ENCODE results near the gene SLC6A6.

The SLC6A6 gene

GRCh38 chr3:14448063-14448462 lies 45.7 kb downstream of the SLC6A6 start:
- TF ChIP-seq POU2F2 (IDR thresholded peaks at IDR 0.05; ENCODE audit: low read depth, low read length) (no peak), POLR2AphosphoS5 (IDR thresholded peaks at IDR 0.05; ENCODE audit: low read depth, low read length) (no peak), POLR2A (IDR thresholded peaks at IDR 0.05; ENCODE audit: low read depth, low read length) (no peak), TAF1 (IDR thresholded peaks at IDR 0.05; ENCODE audit: low read depth, low read length) (no peak), SPI1 (IDR thresholded peaks at IDR 0.05; ENCODE audit: low read depth, low read length) (no peak), PAX5 (IDR thresholded peaks at IDR 0.05; ENCODE audit: insufficient read depth, low read length, severe bottlenecking) (no peak)

GRCh38 chr3:14448756-14449727 lies 46.6 kb downstream of the SLC6A6 start:
- TF ChIP-seq POU2F2 (IDR thresholded peaks at IDR 0.05; ENCODE audit: low read depth, low read length) (no peak), POLR2AphosphoS5 (IDR thresholded peaks at IDR 0.05; ENCODE audit: low read depth, low read length) (no peak), POLR2A (IDR thresholded peaks at IDR 0.05; ENCODE audit: low read depth, low read length) (no peak), SPI1 (IDR thresholded peaks at IDR 0.05; ENCODE audit: low read depth, low read length) (no peak)
- no peak for DNase-seq (ENCODE audit: insufficient read length, low spot score)
- FAIRE-seq, result no peak

More at GRCh38 chr3:14448063-14448462, 45.7 kb downstream of the SLC6A6 start:
- FAIRE-seq, result no peak
- DNase-seq (ENCODE audit: insufficient read length, low spot score), result no peak

DNA sequence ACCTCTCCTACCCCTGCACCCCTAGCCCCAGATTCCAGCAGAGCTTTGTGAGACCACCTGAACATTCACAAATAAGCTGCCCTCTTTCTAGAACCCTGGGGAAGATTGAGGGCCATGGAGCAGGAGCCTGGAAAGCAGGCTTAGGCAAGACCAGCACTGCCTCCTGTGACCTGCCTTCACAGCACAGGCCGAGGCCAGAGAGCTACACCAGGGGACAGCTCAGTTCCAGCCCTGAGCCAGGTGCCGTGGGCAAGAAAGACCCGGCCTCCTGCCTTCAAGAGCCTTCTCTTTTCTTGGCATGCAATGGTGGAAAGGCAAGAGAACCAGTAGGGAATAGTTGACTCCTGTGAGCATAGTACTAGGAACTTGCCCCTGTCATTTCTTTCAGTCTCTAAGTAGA lies 48.1 kb downstream of the SLC6A6 start:
- TF ChIP-seq POU2F2 (IDR thresholded peaks at IDR 0.05; ENCODE audit: low read depth, low read length) (no peak), POLR2A (IDR thresholded peaks at IDR 0.05; ENCODE audit: low read depth, low read length) (no peak), PAX5 (IDR thresholded peaks at IDR 0.05; ENCODE audit: insufficient read depth, low read length, severe bottlenecking) (no peak), TAF1 (IDR thresholded peaks at IDR 0.05; ENCODE audit: low read depth, low read length) (no peak), POLR2AphosphoS5 (IDR thresholded peaks at IDR 0.05; ENCODE audit: low read depth, low read length) (no peak), SPI1 (IDR thresholded peaks at IDR 0.05; ENCODE audit: low read depth, low read length) (no peak)
- DNase-seq (ENCODE audit: insufficient read length, low spot score), result no peak
- no peak for FAIRE-seq

GRCh38 chr3:14450922-14451606 lies 48.7 kb downstream of the SLC6A6 start:
- FAIRE-seq (no peak), DNase-seq (ENCODE audit: insufficient read length, low spot score) (no peak)
- TF ChIP-seq POLR2A (IDR thresholded peaks at IDR 0.05; ENCODE audit: low read depth, low read length) (no peak), SPI1 (IDR thresholded peaks at IDR 0.05; ENCODE audit: low read depth, low read length) (no peak), PAX5 (IDR thresholded peaks at IDR 0.05; ENCODE audit: insufficient read depth, low read length, severe bottlenecking) (no peak), POU2F2 (IDR thresholded peaks at IDR 0.05; ENCODE audit: low read depth, low read length) (no peak), POLR2AphosphoS5 (IDR thresholded peaks at IDR 0.05; ENCODE audit: low read depth, low read length) (no peak), TAF1 (IDR thresholded peaks at IDR 0.05; ENCODE audit: low read depth, low read length) (no peak)

- no peak for TF ChIP-seq PAX5 (IDR thresholded peaks at IDR 0.05; ENCODE audit: insufficient read depth, low read length, severe bottlenecking)
- TF ChIP-seq POLR2A (IDR thresholded peaks at IDR 0.05; ENCODE audit: low read depth, low read length), result no peak
- no peak for TF ChIP-seq POU2F2 (IDR thresholded peaks at IDR 0.05; ENCODE audit: low read depth, low read length)
- no peak for TF ChIP-seq POLR2AphosphoS5 (IDR thresholded peaks at IDR 0.05; ENCODE audit: low read depth, low read length)
- TF ChIP-seq SPI1 (IDR thresholded peaks at IDR 0.05; ENCODE audit: low read depth, low read length), result no peak
- TF ChIP-seq TAF1 (IDR thresholded peaks at IDR 0.05; ENCODE audit: low read depth, low read length), result no peak
- no peak for DNase-seq (ENCODE audit: insufficient read length, low spot score)
- FAIRE-seq, result no peak
Measured at GRCh38 chr3:14451844-14452739, 49.7 kb downstream of the SLC6A6 start.

GRCh38 chr3:14452740-14453710 lies 50.6 kb downstream of the SLC6A6 start:
- no peak for TF ChIP-seq SPI1 (IDR thresholded peaks at IDR 0.05; ENCODE audit: low read depth, low read length)
- TF ChIP-seq POU2F2 (IDR thresholded peaks at IDR 0.05; ENCODE audit: low read depth, low read length), result no peak
- no peak for TF ChIP-seq PAX5 (IDR thresholded peaks at IDR 0.05; ENCODE audit: insufficient read depth, low read length, severe bottlenecking)
- TF ChIP-seq POLR2AphosphoS5 (IDR thresholded peaks at IDR 0.05; ENCODE audit: low read depth, low read length), result no peak
- no peak for TF ChIP-seq TAF1 (IDR thresholded peaks at IDR 0.05; ENCODE audit: low read depth, low read length)
- TF ChIP-seq POLR2A (IDR thresholded peaks at IDR 0.05; ENCODE audit: low read depth, low read length), result no peak
- no peak for DNase-seq (ENCODE audit: insufficient read length, low spot score)
- no peak for FAIRE-seq

GRCh38 chr3:14453876-14454638 lies 51.7 kb downstream of the SLC6A6 start:
- no peak for TF ChIP-seq POLR2A (IDR thresholded peaks at IDR 0.05; ENCODE audit: low read depth, low read length)
- 0 out of 2 replicates have a peak, but pooled peaks have one; percentile 8 for TF ChIP-seq SPI1 (IDR thresholded peaks at IDR 0.05; ENCODE audit: low read depth, low read length)
- DNase-seq (ENCODE audit: insufficient read length, low spot score) (no peak), FAIRE-seq (no peak)
